NCI-H748 treated with DMSO at 0.1 percent for 48 hours (cell line): ENCODE data around the gene BAG2.

Experiments
- DNase-seq: peaks from one replicate; lab custom pipeline; 2025; lab: John Stamatoyannopoulos, UW

Gene BAG2

GRCh38 chr6:57172136-57173055, at the start of gene BAG2:
BAG2 (plus strand) TSS chr6:57172326; CDS start chr6:57172698, 372 bp downstream.
- peak; percentile 65 for DNase-seq

GRCh38 chr6:57123111-57123510, 49.0 kb upstream of the BAG2 start:
- DNase-seq: no peak

GRCh38 chr6:57127763-57128162, 44.4 kb upstream of the BAG2 start:
- no peak for DNase-seq

- DNase-seq: no peak
Observed at GRCh38 chr6:57130661-57131177, 41.4 kb upstream of the BAG2 start.

GRCh38 chr6:57134954-57135353, 37.2 kb upstream of the BAG2 start:
- DNase-seq: no peak

- no peak for DNase-seq
Observed at GRCh38 chr6:57135885-57136284, 36.2 kb upstream of the BAG2 start.

- DNase-seq: no peak
Observed at GRCh38 chr6:57137350-57137749, 34.8 kb upstream of the BAG2 start.

GRCh38 chr6:57138026-57138425, 34.1 kb upstream of the BAG2 start:
- DNase-seq: no peak

GRCh38 chr6:57141451-57142177, 30.5 kb upstream of the BAG2 start:
- no peak for DNase-seq

GRCh38 chr6:57142178-57142525, 30.0 kb upstream of the BAG2 start:
- no peak for DNase-seq

GRCh38 chr6:57143690-57144089, 28.4 kb upstream of the BAG2 start:
- DNase-seq: no peak

- DNase-seq: no peak
Observed at GRCh38 chr6:57147401-57147800, 24.7 kb upstream of the BAG2 start.

- no peak for DNase-seq
Observed at GRCh38 chr6:57147955-57148858, 23.9 kb upstream of the BAG2 start.

- no peak for DNase-seq
Observed at GRCh38 chr6:57158658-57159057, 13.5 kb upstream of the BAG2 start.

GRCh38 chr6:57159127-57159526, 13.0 kb upstream of the BAG2 start:
- DNase-seq: no peak

- DNase-seq: no peak
Observed at GRCh38 chr6:57162028-57162427, 10.1 kb upstream of the BAG2 start.

- no peak for DNase-seq
Observed at GRCh38 chr6:57162516-57162915, 9.6 kb upstream of the BAG2 start.

GRCh38 chr6:57163956-57164355, 8.2 kb upstream of the BAG2 start:
- DNase-seq: no peak

- no peak for DNase-seq
Observed at GRCh38 chr6:57165080-57165479, 7.0 kb upstream of the BAG2 start.

- peak; percentile 48 for DNase-seq
Observed at GRCh38 chr6:57173056-57173885, 1.1 kb downstream of the BAG2 start.

- no peak for DNase-seq
Observed at GRCh38 chr6:57173886-57174510, 1.9 kb downstream of the BAG2 start.
